Upper lobe of left lung (tissue), 4 donors: ENCODE results near the gene ENTPD5.
A peak's percentile ranks its signal among the peaks of the same experiment; 100 is the strongest.

Experiments used
- EP300 ChIP-seq, 4 donors: sonication (generic); formaldehyde crosslinking; IDR thresholded peaks; one replicate each; pipeline ENCODE4 v1.5.1; 2017; ENCODE audit warnings: antibody characterized with exemption in 4 of 4, control low read depth in 2 of 4
- POLR2A ChIP-seq, 4 donors: fragments of 450-650 bp; IDR thresholded peaks; one replicate each; pipeline ENCODE4 v1.5.1; 2016 to 2017; ENCODE audit warnings: antibody characterized with exemption in 4 of 4, mild to moderate bottlenecking in 2 of 4
- TF ChIP-seq, protein P1 (sequence below), 6 experiments: fragments of 450-650 bp in 4 of 6; fragments of 200-600 bp in 2 of 6; sonication (generic) in 2 of 6; IDR thresholded peaks; one replicate each; pipeline ENCODE4 v1.5.1; 2016 to 2019; ENCODE audit warnings: antibody characterized with exemption in 6 of 6

DNA sequence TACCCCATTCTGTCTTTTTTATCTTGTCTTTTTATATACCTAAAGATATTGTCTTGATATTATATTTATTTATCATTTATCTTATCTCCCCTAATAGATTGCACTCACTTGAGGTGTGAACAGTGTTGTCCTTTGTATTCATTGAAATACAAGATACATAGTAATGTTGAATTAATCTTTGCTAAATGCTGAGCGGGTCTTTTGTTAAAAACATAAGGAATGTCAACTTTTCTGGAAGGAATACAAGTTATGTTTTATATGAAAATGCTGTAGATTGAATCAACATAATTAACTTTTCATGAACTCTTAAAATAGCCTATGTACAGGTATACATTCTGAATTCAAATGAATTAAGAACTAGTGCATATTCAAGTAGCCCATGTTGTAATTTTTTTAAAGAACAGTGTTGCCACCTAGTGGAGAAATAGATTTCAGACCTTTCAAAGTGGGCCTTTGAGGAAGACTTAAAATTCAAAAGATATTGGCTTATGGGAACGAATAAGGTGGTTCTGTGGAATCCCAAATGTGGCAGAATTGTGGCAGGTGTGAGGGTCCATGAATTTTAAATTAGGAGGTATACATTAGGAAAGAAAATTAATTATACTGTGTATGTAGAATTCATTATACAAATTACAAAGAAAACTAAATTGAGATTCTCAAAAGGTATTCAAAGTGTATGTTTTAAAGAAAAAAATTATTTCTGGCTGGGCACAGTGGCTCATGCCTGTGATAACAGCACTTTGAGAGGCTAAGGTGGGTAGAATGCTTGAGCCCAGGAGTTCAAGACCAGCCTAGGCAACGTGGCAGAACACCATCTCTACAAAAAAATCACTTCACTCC is 19.2 kb upstream of the ENTPD5 start:
- TF ChIP-seq, protein P1, sequence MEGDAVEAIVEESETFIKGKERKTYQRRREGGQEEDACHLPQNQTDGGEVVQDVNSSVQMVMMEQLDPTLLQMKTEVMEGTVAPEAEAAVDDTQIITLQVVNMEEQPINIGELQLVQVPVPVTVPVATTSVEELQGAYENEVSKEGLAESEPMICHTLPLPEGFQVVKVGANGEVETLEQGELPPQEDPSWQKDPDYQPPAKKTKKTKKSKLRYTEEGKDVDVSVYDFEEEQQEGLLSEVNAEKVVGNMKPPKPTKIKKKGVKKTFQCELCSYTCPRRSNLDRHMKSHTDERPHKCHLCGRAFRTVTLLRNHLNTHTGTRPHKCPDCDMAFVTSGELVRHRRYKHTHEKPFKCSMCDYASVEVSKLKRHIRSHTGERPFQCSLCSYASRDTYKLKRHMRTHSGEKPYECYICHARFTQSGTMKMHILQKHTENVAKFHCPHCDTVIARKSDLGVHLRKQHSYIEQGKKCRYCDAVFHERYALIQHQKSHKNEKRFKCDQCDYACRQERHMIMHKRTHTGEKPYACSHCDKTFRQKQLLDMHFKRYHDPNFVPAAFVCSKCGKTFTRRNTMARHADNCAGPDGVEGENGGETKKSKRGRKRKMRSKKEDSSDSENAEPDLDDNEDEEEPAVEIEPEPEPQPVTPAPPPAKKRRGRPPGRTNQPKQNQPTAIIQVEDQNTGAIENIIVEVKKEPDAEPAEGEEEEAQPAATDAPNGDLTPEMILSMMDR (IDR thresholded peaks at IDR 0.05): peak; percentile 39 to 60 (median 56)
- no peak for TF ChIP-seq POLR2A (IDR thresholded peaks at IDR 0.05)
- no peak for TF ChIP-seq EP300 (IDR thresholded peaks at IDR 0.05)
